ENCODE results near the gene MRPL1.
A peak's percentile ranks its signal among the peaks of the same experiment; 100 is the strongest.
"Not testable (repeated sequence)": the region's sequence is repeated elsewhere in the genome, so short reads cannot be mapped to it uniquely, and the experiment has no call there.

Gene MRPL1

GRCh38 chr4:77849278-77849965 lies 13.2 kb upstream of the MRPL1 start:
- no peak for DNase-seq (ENCODE audit: low read depth)

GRCh38 chr4:77852892-77853495 lies 9.6 kb upstream of the MRPL1 start:
- peak; percentile 42 for DNase-seq (ENCODE audit: low read depth)

- DNase-seq (ENCODE audit: low read depth) = no peak
Observed at GRCh38 chr4:77854431-77855111, 8.1 kb upstream of the MRPL1 start.

- no peak for DNase-seq (ENCODE audit: low read depth)
Observed at GRCh38 chr4:77856152-77856551, 6.5 kb upstream of the MRPL1 start.

- no peak for DNase-seq (ENCODE audit: low read depth)
Observed at GRCh38 chr4:77859256-77859655, 3.4 kb upstream of the MRPL1 start.

- DNase-seq (ENCODE audit: low read depth) = no peak
Observed at GRCh38 chr4:77861495-77861894, 1.1 kb upstream of the MRPL1 start.

- DNase-seq (ENCODE audit: low read depth) = not testable (repeated sequence)
Observed at GRCh38 chr4:77863341-77863740, 711 bp downstream of the MRPL1 start.

- DNase-seq (ENCODE audit: low read depth) = no peak
Observed at GRCh38 chr4:77865259-77865658, 2.6 kb downstream of the MRPL1 start.

GRCh38 chr4:77872723-77873445 lies 10.3 kb downstream of the MRPL1 start:
- no peak for DNase-seq (ENCODE audit: low read depth)

- DNase-seq (ENCODE audit: low read depth) = no peak
Observed at GRCh38 chr4:77877167-77877566, 14.5 kb downstream of the MRPL1 start.

- no peak for DNase-seq (ENCODE audit: low read depth)
Observed at GRCh38 chr4:77877771-77878565, 15.3 kb downstream of the MRPL1 start.

- no peak for DNase-seq (ENCODE audit: low read depth)
Observed at GRCh38 chr4:77880784-77881183, 18.2 kb downstream of the MRPL1 start.

- DNase-seq (ENCODE audit: low read depth) = no peak
Observed at GRCh38 chr4:77881460-77882295, 19.0 kb downstream of the MRPL1 start.

GRCh38 chr4:77893451-77893850 lies 30.8 kb downstream of the MRPL1 start:
- DNase-seq (ENCODE audit: low read depth) = no peak

- DNase-seq (ENCODE audit: low read depth) = no peak
Observed at GRCh38 chr4:77899607-77900006, 37.0 kb downstream of the MRPL1 start.

GRCh38 chr4:77903186-77903585 lies 40.6 kb downstream of the MRPL1 start:
- DNase-seq (ENCODE audit: low read depth) = no peak

GRCh38 chr4:77905651-77906263 lies 43.1 kb downstream of the MRPL1 start:
- DNase-seq (ENCODE audit: low read depth) = no peak

- no peak for DNase-seq (ENCODE audit: low read depth)
Observed at GRCh38 chr4:77910676-77911075, 48.0 kb downstream of the MRPL1 start.

GRCh38 chr4:77911091-77911490 lies 48.5 kb downstream of the MRPL1 start:
- DNase-seq (ENCODE audit: low read depth) = no peak

- DNase-seq (ENCODE audit: low read depth) = no peak
Observed at GRCh38 chr4:77911842-77912450, 49.3 kb downstream of the MRPL1 start.
